Astrocyte of the spinal cord (primary cell): ENCODE measurements around the gene SLC34A2.
A peak's percentile ranks its signal among the peaks of the same experiment; 100 is the strongest.

Source experiments
- DNase-seq: peaks from one replicate; pipeline ENCODE4 v3.0.0; 2011; ENCODE audit warnings: low read depth, low spot score
- H3K4me3 ChIP-seq: 2 replicates; pipeline ENCODE4 v1.5.1; 2011; ENCODE audit warnings: low read depth, mild to moderate bottlenecking, low read length, moderate library complexity
- CTCF ChIP-seq: IDR thresholded peaks from 2 replicates; pipeline ENCODE4 v1.5.1; 2012; ENCODE audit warnings: low read depth, mild to moderate bottlenecking, low read length, inconsistent platforms
- in situ Hi-C: cut with HindIII; loops from 2 replicates; pipeline ENCODE4 v1.10.0; 2017; ENCODE audit warnings: low sequenced_read_pairs

The SLC34A2 gene

DNA sequence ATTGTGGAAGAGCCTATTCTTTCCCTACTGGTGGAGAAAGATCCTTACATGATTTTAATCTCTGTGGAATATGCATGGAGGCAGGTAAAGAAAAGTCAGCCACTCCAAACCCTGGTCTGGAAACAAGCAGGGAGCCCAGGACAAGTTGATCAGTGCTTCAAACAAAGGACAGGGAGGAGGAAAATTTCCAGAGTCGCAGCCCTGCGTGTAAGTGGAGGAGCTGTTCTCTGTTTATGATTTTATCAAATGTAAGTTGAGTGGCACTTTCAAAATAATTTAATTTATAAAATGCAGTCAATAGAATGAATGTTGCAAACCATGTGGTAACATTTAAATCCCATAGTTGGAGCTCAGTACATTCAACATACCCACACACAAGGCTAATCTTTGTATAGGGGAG, 57.0 kb downstream of the SLC34A2 start:
- in situ Hi-C loops = no loop called here
- no peak for TF ChIP-seq CTCF
- no peak for DNase-seq
- no peak overlapping the region for H3K4me3 ChIP-seq

DNA sequence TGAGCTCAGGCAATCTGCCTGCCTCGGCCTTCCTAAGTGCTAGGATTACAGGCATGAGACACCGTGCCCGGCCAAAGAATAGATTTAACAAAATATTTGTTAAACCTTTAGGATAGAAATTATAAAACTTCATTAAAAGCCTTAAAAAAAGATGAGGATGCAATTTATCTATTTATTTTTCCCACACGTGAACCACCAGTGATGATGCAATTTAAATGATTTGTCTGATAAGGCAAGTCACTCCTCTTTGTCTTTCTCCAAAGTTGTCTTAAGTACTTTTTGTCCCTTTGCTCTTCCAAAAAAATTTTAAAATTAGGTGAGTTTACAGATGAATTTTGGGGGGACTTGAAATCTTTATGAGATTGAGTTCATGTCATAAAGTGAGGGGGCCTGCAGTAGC, 58.2 kb downstream of the SLC34A2 start:
- no peak overlapping the region for H3K4me3 ChIP-seq
- no peak for TF ChIP-seq CTCF
- DNase-seq = no peak
- in situ Hi-C loops = no loop called here

- in situ Hi-C loops = no loop called here
- DNase-seq = no peak
- no peak for TF ChIP-seq CTCF
- H3K4me3 ChIP-seq = no peak overlapping the region
Observed at GRCh38 chr4:25722964-25723363, 67.3 kb downstream of the SLC34A2 start.

DNA sequence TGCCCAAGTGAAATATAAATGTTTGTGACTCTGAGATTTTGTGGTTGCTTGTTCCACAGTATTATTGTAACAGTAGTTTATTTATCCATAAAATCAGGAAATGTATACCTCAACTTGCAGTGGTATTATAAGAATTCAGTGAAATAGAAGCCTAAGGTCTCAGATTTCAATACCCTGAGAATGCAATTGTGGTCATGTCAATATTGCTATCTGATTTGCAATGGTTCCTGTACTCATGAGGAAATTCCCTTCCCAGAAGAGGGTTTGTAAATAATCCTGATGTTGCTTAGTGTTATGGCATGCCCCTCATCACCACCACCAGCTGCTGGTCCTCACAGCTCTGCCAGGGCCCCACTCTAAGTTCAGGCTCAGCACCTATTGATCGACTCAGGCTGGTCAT, 67.8 kb downstream of the SLC34A2 start:
- no peak for TF ChIP-seq CTCF
- peak; percentile 23 for DNase-seq
- in situ Hi-C loops = no loop called here
- H3K4me3 ChIP-seq = no peak overlapping the region

GRCh38 chr4:25725870-25726269, 70.2 kb downstream of the SLC34A2 start:
- DNase-seq = no peak
- H3K4me3 ChIP-seq = no peak overlapping the region
- in situ Hi-C loops = no loop called here
- no peak for TF ChIP-seq CTCF

DNA sequence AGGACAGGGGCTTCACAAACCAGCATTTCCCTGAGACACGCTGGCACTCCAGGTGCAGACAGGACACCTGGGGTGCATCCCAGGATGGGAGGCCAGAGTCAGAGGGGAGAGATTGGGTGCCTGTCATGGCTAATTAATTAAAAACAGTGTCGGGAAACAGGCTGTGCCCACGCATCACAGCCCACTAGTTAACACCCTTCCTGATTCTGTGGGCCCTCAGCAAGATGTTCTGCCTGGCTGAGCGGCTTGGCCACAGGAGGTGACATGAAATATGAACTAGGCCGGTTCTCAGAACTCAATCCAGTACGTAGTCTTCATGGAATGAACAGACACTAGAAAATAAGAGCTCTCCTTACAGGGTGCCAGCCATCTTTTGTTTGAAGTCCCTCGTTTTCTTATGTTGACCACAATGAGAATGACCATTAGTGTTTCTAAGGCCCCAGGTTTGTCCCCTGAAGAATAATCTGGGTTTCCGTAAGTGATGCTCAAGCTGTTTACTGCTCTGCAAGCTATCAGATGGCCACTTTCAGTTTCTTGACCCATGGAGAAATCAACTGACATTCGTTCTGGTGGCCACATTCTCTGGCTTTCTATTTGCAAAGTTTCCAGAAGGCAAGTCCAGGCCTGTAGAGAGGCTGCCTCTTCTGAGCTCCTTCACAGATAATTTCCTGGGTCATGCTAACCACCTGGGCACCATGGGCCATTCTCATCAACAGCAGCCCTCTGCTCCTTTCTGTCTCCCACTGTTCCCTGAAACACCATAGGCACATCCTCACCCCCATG, 72.3 kb downstream of the SLC34A2 start:
- no peak for TF ChIP-seq CTCF
- in situ Hi-C loops = no loop called here
- DNase-seq = no peak
- no peak overlapping the region for H3K4me3 ChIP-seq
